ENCODE data around the gene SENP1.

Gene SENP1

GRCh38 chr12:48105867-48106680, at the start of gene SENP1:
Gene SENP1, minus strand, starts transcription at chr12:48106079. Its CDS starts 4,607 bp downstream, at chr12:48101472.
- TF ChIP-seq, protein P1, sequence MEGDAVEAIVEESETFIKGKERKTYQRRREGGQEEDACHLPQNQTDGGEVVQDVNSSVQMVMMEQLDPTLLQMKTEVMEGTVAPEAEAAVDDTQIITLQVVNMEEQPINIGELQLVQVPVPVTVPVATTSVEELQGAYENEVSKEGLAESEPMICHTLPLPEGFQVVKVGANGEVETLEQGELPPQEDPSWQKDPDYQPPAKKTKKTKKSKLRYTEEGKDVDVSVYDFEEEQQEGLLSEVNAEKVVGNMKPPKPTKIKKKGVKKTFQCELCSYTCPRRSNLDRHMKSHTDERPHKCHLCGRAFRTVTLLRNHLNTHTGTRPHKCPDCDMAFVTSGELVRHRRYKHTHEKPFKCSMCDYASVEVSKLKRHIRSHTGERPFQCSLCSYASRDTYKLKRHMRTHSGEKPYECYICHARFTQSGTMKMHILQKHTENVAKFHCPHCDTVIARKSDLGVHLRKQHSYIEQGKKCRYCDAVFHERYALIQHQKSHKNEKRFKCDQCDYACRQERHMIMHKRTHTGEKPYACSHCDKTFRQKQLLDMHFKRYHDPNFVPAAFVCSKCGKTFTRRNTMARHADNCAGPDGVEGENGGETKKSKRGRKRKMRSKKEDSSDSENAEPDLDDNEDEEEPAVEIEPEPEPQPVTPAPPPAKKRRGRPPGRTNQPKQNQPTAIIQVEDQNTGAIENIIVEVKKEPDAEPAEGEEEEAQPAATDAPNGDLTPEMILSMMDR (conservative IDR thresholded peaks at IDR 0.05): no peak
- H3K27ac ChIP-seq: peak within 1 kb of the TSS; percentile 96

DNA sequence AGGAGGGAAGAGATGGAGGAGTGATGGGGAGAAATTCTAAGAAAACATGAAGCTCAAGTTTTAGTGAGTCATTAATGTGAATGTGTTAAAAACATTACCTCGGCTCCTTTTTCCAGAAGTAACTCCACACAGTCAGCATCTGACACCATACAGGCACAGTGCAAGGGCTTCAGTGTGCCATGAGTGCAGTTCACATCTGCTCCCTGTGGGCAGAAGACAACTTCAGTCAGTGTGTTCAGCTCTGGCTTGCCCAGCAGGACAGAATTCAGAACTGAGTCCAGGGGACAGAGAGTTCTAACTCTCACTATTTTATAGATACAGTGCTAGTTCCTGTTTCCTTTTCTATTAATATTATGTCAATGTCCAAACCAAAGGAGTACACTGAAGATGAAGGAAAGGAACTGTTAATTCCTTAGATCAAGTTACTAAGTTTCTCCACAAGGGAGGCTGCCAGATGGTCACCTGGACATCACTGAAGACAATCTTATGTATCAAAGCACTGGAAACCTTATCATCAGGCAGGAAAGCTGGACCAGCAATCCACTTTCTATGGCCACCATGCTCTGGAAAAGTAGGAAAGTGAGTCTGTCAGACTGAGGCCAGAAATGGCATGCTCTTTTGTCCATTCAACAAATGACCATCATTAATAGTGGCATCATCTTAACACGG, 45.4 kb upstream of the SENP1 start:
- TF ChIP-seq, protein P1 (conservative IDR thresholded peaks at IDR 0.05): no peak
- peak overlapping the region; percentile 9; the same call in 1 of the 2 replicates for H3K27ac ChIP-seq

DNA sequence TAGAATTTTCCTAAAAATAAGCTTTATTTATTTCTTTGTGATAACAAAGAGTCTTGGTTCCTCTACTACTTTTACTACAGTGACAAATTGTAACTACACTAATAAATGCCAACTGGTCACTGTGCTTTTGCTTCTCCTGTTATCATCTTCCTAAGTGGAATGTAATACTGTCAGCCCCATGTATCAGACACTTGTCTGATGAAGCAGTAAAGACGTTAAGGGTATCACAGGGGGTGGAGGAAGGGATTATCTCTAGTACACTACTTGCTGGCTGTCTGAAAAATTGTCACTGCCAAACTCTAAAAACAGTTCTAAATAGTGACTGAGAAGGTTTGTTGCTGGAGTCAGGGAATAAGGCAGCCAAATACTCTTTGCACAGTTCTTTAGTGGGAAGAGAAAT, 40.1 kb upstream of the SENP1 start:
- H3K27ac ChIP-seq: no peak overlapping the region
- TF ChIP-seq, protein P1 (conservative IDR thresholded peaks at IDR 0.05): no peak

DNA sequence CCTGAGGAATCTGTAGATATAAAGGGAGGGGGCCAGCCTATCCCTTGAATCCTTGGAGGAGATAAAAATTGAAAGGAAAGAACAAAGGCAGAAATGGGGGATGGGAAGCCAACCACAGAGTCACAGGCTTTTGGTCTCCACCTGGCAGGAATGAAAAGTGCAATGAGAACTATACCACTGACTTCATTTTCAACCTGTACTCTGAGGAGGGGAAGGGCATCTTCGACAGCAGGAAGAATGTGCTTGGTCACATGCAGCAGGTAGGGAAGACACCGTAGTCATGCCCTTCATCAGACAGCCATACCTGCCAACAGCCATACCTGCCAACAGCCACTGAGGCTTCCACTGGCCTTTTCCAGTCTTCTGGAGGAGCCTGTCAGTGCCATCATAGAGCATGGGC, 38.0 kb upstream of the SENP1 start:
- TF ChIP-seq, protein P1 (conservative IDR thresholded peaks at IDR 0.05): no peak
- no peak overlapping the region for H3K27ac ChIP-seq

- TF ChIP-seq, protein P1 (conservative IDR thresholded peaks at IDR 0.05): no peak
- H3K27ac ChIP-seq: no peak overlapping the region
These were observed 37.2 kb upstream of the SENP1 start for GRCh38 chr12:48142818-48143674.

- TF ChIP-seq, protein P1 (conservative IDR thresholded peaks at IDR 0.05): no peak
- H3K27ac ChIP-seq: no peak overlapping the region
These were observed 29.1 kb upstream of the SENP1 start for GRCh38 chr12:48135027-48135426.

GRCh38 chr12:48132826-48133225, 26.9 kb upstream of the SENP1 start:
- TF ChIP-seq, protein P1 (conservative IDR thresholded peaks at IDR 0.05): no peak
- H3K27ac ChIP-seq: no peak overlapping the region

Measured in VCaP (cell line).